ENCODE data around the gene HES5. TPM values are rescaled to one million over a fixed set of nuclear protein-coding genes. Genes with fewer than 3 reads are reported as not detected.

The HES5 gene
- total and polyA plus RNA-seq, 2 of the 13 experiments (the other 11 are each of a cell fraction or from before 2014, with no cell fraction given): not detected

DNA sequence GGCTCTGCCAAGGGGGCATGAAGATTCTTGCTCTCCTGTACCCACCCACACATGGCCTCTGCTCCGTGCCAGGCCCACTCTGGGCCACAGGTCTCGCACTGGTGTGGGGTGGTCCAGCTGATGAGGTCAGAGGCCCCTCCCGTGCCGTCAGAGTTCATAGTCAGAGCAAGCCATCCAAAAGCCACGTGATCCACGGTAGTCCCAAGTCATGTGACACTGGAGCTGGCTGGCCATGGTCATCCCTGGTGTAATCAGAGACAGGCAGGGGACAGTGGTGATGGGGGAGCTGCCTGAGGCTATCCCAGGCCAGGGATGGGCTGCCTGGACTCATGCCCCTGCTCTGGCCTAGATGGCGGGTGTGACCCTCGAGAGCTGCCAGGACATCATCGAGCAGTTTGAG is 43.5 kb downstream of the HES5 start:
- intact Hi-C loops (cut with micrococcal nuclease; ENCODE audit: unreplicated experiment): no loop called here
- CTCF ChIA-PET (ENCODE audit: low intra/inter-chr PET ratio, low total read pairs): no interaction called here
- peaks cover 8% of the 10 kb centered on the region; the same call in 1 of the 2 replicates for H3K9me3 ChIP-seq (ENCODE audit: low read length)
- no peak overlapping the region for H3K4me2 ChIP-seq (ENCODE audit: low read depth, low read length)
- H3K9ac ChIP-seq (ENCODE audit: insufficient read depth, low read depth, low read length): no peak overlapping the region
- no peaks in the 10 kb centered on the region for H3K36me3 ChIP-seq (replicated peaks in 1 of 2; ENCODE audit: control insufficient read depth in 1 of 2, insufficient read depth in 2 of 2, low read length in 2 of 2)
- H2AFZ ChIP-seq (ENCODE audit: low read length): no peak overlapping the region
- peaks cover 15 to 22% of the 10 kb centered on the region in 2 experiments; a peak in 4 of 5 replicates for H3K27me3 ChIP-seq (ENCODE audit: control insufficient read depth in 1 of 2, insufficient read depth in 2 of 2, low read length in 2 of 2)
- in situ Hi-C loops (cut with HindIII; ENCODE audit: extremely low pct_ligation_motif_present, low pct_unique_long_range_greater_than_20kb): no loop called here
- H3K27ac ChIP-seq (ENCODE audit: extremely low read length, insufficient read depth, low read length): no peak overlapping the region
- BruUV-seq (replicated peaks): no TSS peak
- no peaks in the 10 kb centered on the region for H3K4me1 ChIP-seq (ENCODE audit: insufficient read depth, low read length)
- no CpG with 5 or more reads among the region's 9 CpGs for WGBS (ENCODE audit: low lambda C conversion rate)
- ATAC-seq: no peak
- POLR2A ChIA-PET: no interaction called here
- H3K4me3 ChIP-seq (replicated peaks in 1 of 3; ENCODE audit: insufficient read depth in 1 of 3, low read depth in 2 of 3, low read length in 3 of 3): no peak overlapping the region
- H4K20me1 ChIP-seq (ENCODE audit: insufficient read depth, low read length): no peaks in the 10 kb centered on the region
- TF ChIP-seq CREB1 (IDR thresholded peaks at IDR 0.05): 0 out of 2 replicates have a peak, but pooled peaks have one; percentile 14
- TF ChIP-seq CREB1 (CRISPR knock-in tag; IDR thresholded peaks at IDR 0.05): no peak
- TF ChIP-seq YEATS4 (CRISPR knock-in tag; IDR thresholded peaks at IDR 0.05; ENCODE audit: borderline replicate concordance): no peak
- TF ChIP-seq AGO2 (optimal IDR thresholded peaks at IDR 0.05; ENCODE audit: low read depth, low read length): no peak
- TF ChIP-seq, protein P1, sequence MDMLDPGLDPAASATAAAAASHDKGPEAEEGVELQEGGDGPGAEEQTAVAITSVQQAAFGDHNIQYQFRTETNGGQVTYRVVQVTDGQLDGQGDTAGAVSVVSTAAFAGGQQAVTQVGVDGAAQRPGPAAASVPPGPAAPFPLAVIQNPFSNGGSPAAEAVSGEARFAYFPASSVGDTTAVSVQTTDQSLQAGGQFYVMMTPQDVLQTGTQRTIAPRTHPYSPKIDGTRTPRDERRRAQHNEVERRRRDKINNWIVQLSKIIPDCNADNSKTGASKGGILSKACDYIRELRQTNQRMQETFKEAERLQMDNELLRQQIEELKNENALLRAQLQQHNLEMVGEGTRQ (IDR thresholded peaks at IDR 0.05; ENCODE audit: low read depth, low read length): peak; percentile 43; the same call in 1 of the 2 replicates
- TF ChIP-seq, protein P1 (CRISPR knock-in tag; IDR thresholded peaks at IDR 0.05; ENCODE audit: borderline replicate concordance): no peak
- TF ChIP-seq GATAD2A (CRISPR knock-in tag; IDR thresholded peaks at IDR 0.05): no peak
- TF ChIP-seq RAD51 (IDR thresholded peaks at IDR 0.05; ENCODE audit: borderline replicate concordance): peak; percentile 66; the same call in 1 of the 2 replicates
- no peak for DNase-seq (ENCODE audit: low spot score)
- no peak for FAIRE-seq
- H3K79me2 ChIP-seq (ENCODE audit: insufficient read depth, low read length): no peaks in the 10 kb centered on the region

Data from HepG2 (cell line).